HepG2 (cell line): ENCODE results near the gene CASKIN2. TPM values are rescaled to one million over a fixed set of nuclear protein-coding genes. Genes with fewer than 3 reads are reported as not detected.

Source experiments
- ATAC-seq: fragments of 200-7000 bp; cut with Tn5 transposase; 3 replicates; pipeline ENCODE4 v1.9.1; 2020; ENCODE audit warnings: mild to moderate bottlenecking, moderate library complexity
- BruUV-seq: library from RNA; stranded (reverse); fragments of 400-500 nt; replicated peaks from 2 replicates; lab custom pipeline; 2021; lab: Mats Ljungman, UMichigan
- CTCF ChIA-PET: fragments of 300-600 bp; formaldehyde crosslinking; extraction: SDS; loops from one replicate; lab custom pipeline; 2021; ENCODE audit warnings: low total read pairs, inconsistent platforms, low intra/inter-chr PET ratio; lab: Yijun Ruan, JAX
- POLR2A ChIA-PET: fragments of 350-600 bp; sonication (Branson Sonifier 250); formaldehyde crosslinking; loops from one replicate; lab custom pipeline; 2020; ENCODE audit warnings: antibody characterized with exemption, inconsistent platforms; lab: Yijun Ruan, JAX
- DNase-seq: peaks from one replicate; pipeline ENCODE4 v3.0.0-alpha.2; 2015; ENCODE audit warnings: low spot score
- FAIRE-seq: peaks from 3 replicates; lab custom pipeline; 2011; peaks lifted over from hg19 to GRCh38; lab: Jason Lieb, UNC
- H2AFZ ChIP-seq: one replicate; pipeline ENCODE4 v1.6.1; 2011; ENCODE audit warnings: low read length, inconsistent platforms
- H3K27ac ChIP-seq: fragments of 300-600 bp; 3 replicates; pipeline ENCODE4 v1.8.0; 2011; ENCODE audit warnings: mixed run types, mild to moderate bottlenecking, mixed read lengths, low read length, inconsistent platforms; ENCODE audit not compliant: insufficient read depth; ENCODE audit errors: extremely low read length
- H3K27me3 ChIP-seq, 2 experiments: fragments of 200-600 bp in 1 of 2; 2 replicates in 1 of 2; 3 replicates in 1 of 2; pipeline versions ENCODE4 v1.6.0 to v1.8.0; 2011; ENCODE audit warnings: low read length in 2 of 2, mild to moderate bottlenecking in 2 of 2, moderate library complexity in 2 of 2, inconsistent platforms in 1 of 2; ENCODE audit not compliant: insufficient read depth in 2 of 2, control insufficient read depth in 1 of 2
- H3K36me3 ChIP-seq, 2 experiments: fragments of 200-600 bp in 1 of 2; replicated peaks in 1 of 2; 2 replicates in 1 of 2; 3 replicates in 1 of 2; pipeline versions ENCODE4 v1.5.1 to v1.8.0; 2011; ENCODE audit warnings: low read length in 2 of 2, inconsistent platforms in 1 of 2; ENCODE audit not compliant: insufficient read depth in 2 of 2, control insufficient read depth in 1 of 2
- H3K4me1 ChIP-seq: 2 replicates; pipeline ENCODE4 v1.5.1; 2012; ENCODE audit warnings: low read length, inconsistent platforms; ENCODE audit not compliant: insufficient read depth
- H3K4me2 ChIP-seq: 2 replicates; pipeline ENCODE4 v1.6.0; 2011; ENCODE audit warnings: low read depth, low read length, inconsistent platforms
- H3K4me3 ChIP-seq, 3 experiments: fragments of 200-600 bp in 1 of 3; sonication (generic), shearing (Covaris generic) in 1 of 3; replicated peaks in 1 of 3; 2 replicates each; pipeline ENCODE4 v1.5.1; 2011 to 2016; ENCODE audit warnings: low read length in 3 of 3, inconsistent platforms in 2 of 3, low read depth in 2 of 3, mild to moderate bottlenecking in 2 of 3, control low read depth in 1 of 3, mixed read lengths in 1 of 3; ENCODE audit not compliant: insufficient read depth in 1 of 3
- H3K79me2 ChIP-seq: one replicate; pipeline ENCODE4 v1.6.1; 2011; ENCODE audit warnings: low read length, inconsistent platforms; ENCODE audit not compliant: insufficient read depth
- H3K9ac ChIP-seq: 2 replicates; pipeline ENCODE4 v1.6.0; 2011; ENCODE audit warnings: mild to moderate bottlenecking, low read depth, low read length, inconsistent platforms; ENCODE audit not compliant: insufficient read depth
- H3K9me3 ChIP-seq: 2 replicates; pipeline ENCODE4 v1.5.1; 2012; ENCODE audit warnings: mild to moderate bottlenecking, low read length
- H4K20me1 ChIP-seq: 2 replicates; pipeline ENCODE4 v1.6.0; 2011; ENCODE audit warnings: inconsistent platforms, mild to moderate bottlenecking, low read length, moderate library complexity; ENCODE audit not compliant: insufficient read depth
- ISX ChIP-seq: sonication (generic); formaldehyde crosslinking; conservative IDR thresholded peaks from 2 replicates; pipeline ENCODE4 v1.5.0; 2020; ENCODE audit warnings: missing genetic modification reagents
- KMT2A ChIP-seq: sonication (generic); formaldehyde crosslinking; IDR thresholded peaks from 2 replicates; pipeline ENCODE4 v1.4.0; 2020; ENCODE audit warnings: missing genetic modification reagents
- REPIN1 ChIP-seq: sonication (generic); formaldehyde crosslinking; IDR thresholded peaks from 2 replicates; pipeline ENCODE4 v1.8.0; 2022; ENCODE audit warnings: missing genetic modification reagents, low read depth, mild to moderate bottlenecking, borderline replicate concordance
- ZBTB26 ChIP-seq: IDR thresholded peaks from 2 replicates; pipeline ENCODE4 v1.6.1; 2016; ENCODE audit warnings: missing compliant biosample characterization, missing genetic modification reagents, borderline replicate concordance
- ZFP36L1 ChIP-seq: sonication (generic); formaldehyde crosslinking; IDR thresholded peaks from 2 replicates; pipeline ENCODE4 v1.8.0; 2022; ENCODE audit warnings: mild to moderate bottlenecking, missing genetic modification reagents, moderate library complexity
- ZNF574 ChIP-seq: sonication (generic); formaldehyde crosslinking; IDR thresholded peaks from 2 replicates; pipeline ENCODE4 v1.4.0; 2020; ENCODE audit warnings: missing genetic modification reagents
- ZNF737 ChIP-seq: sonication (generic); formaldehyde crosslinking; IDR thresholded peaks from 2 replicates; pipeline ENCODE4 v1.5.0; 2020; ENCODE audit warnings: missing genetic modification reagents, mild to moderate bottlenecking, borderline replicate concordance
- ZNF775 ChIP-seq: sonication (generic); formaldehyde crosslinking; IDR thresholded peaks from 2 replicates; pipeline ENCODE4 v1.4.0; 2020; ENCODE audit warnings: missing genetic modification reagents, mild to moderate bottlenecking, moderate library complexity, borderline replicate concordance
- WGBS: methylation state at CpG from one replicate; pipeline ENCODE4 v1.1.6; 2017; ENCODE audit warnings: low lambda C conversion rate; 5-methylcytosine and 5-hydroxymethylcytosine counted together
- in situ Hi-C: cut with HindIII; loops from 2 replicates; pipeline ENCODE4 v1.10.0; 2017; ENCODE audit warnings: low pct_unique_long_range_greater_than_20kb; ENCODE audit not compliant: extremely low pct_ligation_motif_present
- intact Hi-C: fragments of 100-400 bp; cut with micrococcal nuclease; formaldehyde crosslinking; loops from one replicate; pipeline ENCODE4 v1.10.0; 2022; ENCODE audit not compliant: unreplicated experiment
- polyA plus RNA-seq, 8 experiments: library from polyadenylated mRNA; depleted of rRNA in 3 of 8; stranded (reverse) in 7 of 8; unstranded in 1 of 8; fragments of >200 nt; fragmentation: Illumina TruSeq in 4 of 8; extraction: Trizol in 4 of 8; gene quantifications; 2 replicates each; pipeline versions ENCODE4 v1.2.1 to v1.2.3, GENCODE V29; 2011 to 2016; ENCODE audit warnings: low read depth in 4 of 8, missing spikeins in 1 of 8, mixed read lengths in 1 of 8; ENCODE audit not compliant: insufficient read depth in 1 of 8
- total RNA-seq, 5 experiments: library from RNA; depleted of rRNA; stranded (reverse); fragments of >200 nt; fragmentation: Illumina TruSeq; extraction: Trizol; gene quantifications; 2 replicates each; pipeline ENCODE4 v1.2.3, GENCODE V29; 2016; ENCODE audit warnings: low read depth in 1 of 5

The CASKIN2 gene
- total and polyA plus RNA-seq, 2 of the 13 experiments (the other 11 are each of a cell fraction or from before 2014, with no cell fraction given) = 5.2 to 7.8 TPM

GRCh38 chr17:75486151-75486550 lies 29.2 kb downstream of the CASKIN2 start (continued):
- no peak for TF ChIP-seq ZNF574
- no peak for TF ChIP-seq KMT2A

DNA sequence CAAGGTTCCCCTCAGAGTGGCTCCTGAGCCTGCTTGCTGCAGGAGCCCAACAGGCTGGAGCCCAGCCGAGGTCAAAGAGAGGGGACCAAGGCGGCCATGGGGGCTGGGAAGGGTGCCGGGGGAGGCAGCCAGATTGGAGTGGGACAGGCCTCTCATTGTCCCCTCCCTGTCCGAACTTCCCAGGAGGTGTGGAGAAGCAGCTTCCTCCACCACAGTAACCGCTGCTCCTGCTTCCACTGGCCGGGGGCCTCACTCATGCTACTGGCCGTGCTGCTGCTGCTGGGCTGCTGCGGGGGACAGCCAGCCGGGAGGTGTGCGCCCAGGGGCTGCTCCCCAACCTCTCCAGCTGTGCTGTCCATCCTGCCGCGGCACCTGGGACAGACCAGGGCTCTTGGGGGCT lies 29.6 kb downstream of the CASKIN2 start:
- ATAC-seq (no peak), DNase-seq (no peak), FAIRE-seq (no peak)
- no peak overlapping the region for H3K9ac ChIP-seq
- intact Hi-C loops = loop anchor here (5.0 kb wide), 1 partner anchor 58 kb away; no protein-coding TSS in a partner anchor
- 98% methylated on average over 11 of the region's 12 CpGs for WGBS
- POLR2A ChIA-PET = no interaction called here
- H3K27me3 ChIP-seq = no peaks in the 10 kb centered on the region
- no peaks in the 10 kb centered on the region for H3K9me3 ChIP-seq
- no peaks in the 10 kb centered on the region for H3K4me1 ChIP-seq
- CTCF ChIA-PET = interaction anchor here (0.8 kb wide), 1 partner anchor 59 kb away, joined by 4 read pairs; no protein-coding TSS in a partner anchor
- no peak overlapping the region for H3K4me2 ChIP-seq
- in situ Hi-C loops = loop anchor here (5.0 kb wide), 1 partner anchor 53 kb away; no protein-coding TSS in a partner anchor
- no peak overlapping the region for H2AFZ ChIP-seq
- H3K79me2 ChIP-seq = no peaks in the 10 kb centered on the region
- H4K20me1 ChIP-seq = peaks cover 11% of the 10 kb centered on the region; the same call in 1 of the 2 replicates
- peaks cover 17% of the 10 kb centered on the region in 2 experiments for H3K36me3 ChIP-seq
- no peak for TF ChIP-seq ISX
- no peak for TF ChIP-seq ZNF775 (CRISPR knock-in tag)
- TF ChIP-seq ZBTB26 (CRISPR knock-in tag) = no peak
- TF ChIP-seq ZNF737 (CRISPR knock-in tag) = no peak
- TF ChIP-seq REPIN1 (CRISPR knock-in tag) = no peak
- TF ChIP-seq ZFP36L1 (CRISPR knock-in tag) = no peak
- TF ChIP-seq, all 625 proteins: peak for 0
- BruUV-seq = no TSS peak
- Histone ChIP-seq H3K4me3 (no peak overlapping the region), H3K27ac (no peak overlapping the region)
